Body of pancreas (tissue), 4 donors: ENCODE measurements around the gene PNKP. TPM values are rescaled to one million over a fixed set of nuclear protein-coding genes. Genes with fewer than 3 reads are reported as not detected.

Source experiments
- ATAC-seq: fragments of 150-250 bp; one replicate; pipeline ENCODE4 v1.9.1; 2016
- DNase-seq, 4 donors: peaks; one replicate each; pipeline ENCODE4 v3.0.0-alpha.2; 2019
- H3K27ac ChIP-seq, 4 donors: fragments of 200-600 bp; sonication (generic); 1 replicate in 3 of 4; 2 replicates in 1 of 4; pipeline versions ENCODE4 v1.5.1 to v1.6.1; 2016 to 2019; ENCODE audit warnings: mild to moderate bottlenecking in 1 of 4, mixed read lengths in 1 of 4, moderate library complexity in 1 of 4
- H3K27me3 ChIP-seq, 2 donors: fragments of 200-600 bp; sonication (generic); one replicate each; pipeline ENCODE4 v1.6.0; 2016; ENCODE audit warnings: mild to moderate bottlenecking in 1 of 2
- H3K36me3 ChIP-seq, 2 donors: fragments of 200-600 bp; sonication (generic); replicated peaks in 1 of 2; 2 replicates each; pipeline ENCODE4 v1.5.1; 2016; ENCODE audit warnings: low read depth in 2 of 2; ENCODE audit not compliant: insufficient read depth in 1 of 2
- H3K4me1 ChIP-seq: fragments of 200-600 bp; sonication (generic); one replicate; pipeline ENCODE4 v1.6.0; 2016
- H3K4me3 ChIP-seq, 2 donors: fragments of 200-600 bp; sonication (generic); 1 replicate in 1 of 2; 2 replicates in 1 of 2; pipeline ENCODE4 v1.5.1; 2016 to 2019
- H3K9me3 ChIP-seq, 3 donors: fragments of 200-600 bp; sonication (generic); 1 replicate in 2 of 3; 2 replicates in 1 of 3; pipeline ENCODE4 v1.5.1; 2016
- CTCF ChIP-seq, 7 experiments: fragments of 450-650 bp in 4 of 7; fragments of 200-600 bp in 3 of 7; sonication (generic) in 3 of 7; IDR thresholded peaks; one replicate each; pipeline ENCODE4 v1.5.1; 2016 to 2019; ENCODE audit warnings: antibody characterized with exemption in 7 of 7
- POLR2A ChIP-seq, 3 donors: fragments of 450-650 bp; IDR thresholded peaks; one replicate each; pipeline ENCODE4 v1.6.1; 2016; ENCODE audit warnings: antibody characterized with exemption in 3 of 3, mild to moderate bottlenecking in 2 of 3
- WGBS, 2 donors: methylation state at CpG; one replicate each; pipeline ENCODE4 v1.1.5; 2017; 5-methylcytosine and 5-hydroxymethylcytosine counted together
- intact Hi-C: fragments of 100-400 bp; cut with DNase I; formaldehyde crosslinking; loops from one replicate; pipeline ENCODE4 v1.15.1; 2023
- total RNA-seq, 2 donors: library from RNA; depleted of rRNA; stranded (reverse); fragments of >200 nt; gene quantifications; one replicate each; pipeline ENCODE4 v1.1.0, GENCODE V29; 2016

The PNKP gene
- total RNA-seq, 2 donors from 2014 or later, result 59.7 to 122 TPM

DNA sequence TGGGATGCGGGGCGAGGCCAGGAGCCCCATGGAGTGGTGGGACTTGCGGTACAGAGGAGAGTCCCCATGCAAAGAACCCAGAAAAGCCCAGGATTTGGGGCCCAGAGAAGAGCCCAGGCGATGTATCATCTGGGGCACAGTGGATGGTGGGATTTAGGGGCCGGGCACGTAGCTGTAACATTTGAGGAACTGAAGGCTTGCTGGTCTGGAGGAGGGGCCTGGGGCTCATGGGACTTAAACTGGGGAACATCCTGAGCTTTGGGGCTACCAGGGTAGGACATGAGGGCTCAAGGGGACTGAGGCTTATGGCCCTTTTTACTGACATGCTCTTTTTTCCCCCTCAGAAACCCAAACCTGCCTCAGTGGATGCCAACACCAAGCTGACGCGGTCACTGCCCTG is 35.8 kb downstream of the PNKP start:
- H3K27me3 ChIP-seq, result no peaks in the 10 kb centered on the region
- no peaks in the 10 kb centered on the region for H3K9me3 ChIP-seq
- H3K27ac ChIP-seq, result no peak overlapping the region
- peaks cover 0 to 21% of the 10 kb centered on the region in 2 donors for H3K36me3 ChIP-seq
- DNase-seq, result no peak
- intact Hi-C loops, result no loop called here
- WGBS, 2 donors, result 92 to 94% methylated on average over 6 to 8 of the region's 8 CpGs
- H3K4me3 ChIP-seq, result no peak overlapping the region
- no peak for ATAC-seq
- TF ChIP-seq CTCF (IDR thresholded peaks at IDR 0.05), result no peak
- no peak for TF ChIP-seq POLR2A (IDR thresholded peaks at IDR 0.05)
- no peaks in the 10 kb centered on the region for H3K4me1 ChIP-seq

DNA sequence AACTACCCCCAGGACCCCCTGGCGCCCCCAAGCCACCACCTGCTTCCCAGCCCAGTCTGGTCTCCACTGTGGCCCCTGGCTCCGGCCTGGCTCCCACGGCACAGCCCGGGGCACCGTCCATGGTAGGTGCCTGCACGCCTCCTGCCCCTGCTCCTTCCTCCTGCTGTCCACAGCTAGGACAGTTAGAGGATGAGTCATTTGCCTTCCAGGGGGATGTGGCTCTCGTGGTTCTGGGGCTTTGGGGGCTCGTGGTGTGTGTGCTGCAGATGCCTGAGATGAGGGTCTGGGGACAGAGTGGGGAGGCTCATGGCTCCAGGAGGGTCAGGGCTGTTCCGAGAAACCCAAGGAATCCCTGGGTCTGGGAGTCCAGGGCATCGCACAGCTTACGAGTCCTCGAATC is 36.6 kb downstream of the PNKP start:
- Histone ChIP-seq H3K9me3 (no peaks in the 10 kb centered on the region), H3K4me1 (peaks cover 4% of the 10 kb centered on the region), H3K27ac (no peak overlapping the region), H3K4me3 (no peak overlapping the region), H3K27me3 (no peaks in the 10 kb centered on the region), H3K36me3 (peaks cover 0 to 21% of the 10 kb centered on the region in 2 donors)
- TF ChIP-seq CTCF (IDR thresholded peaks at IDR 0.05) (no peak), POLR2A (IDR thresholded peaks at IDR 0.05) (no peak)
- intact Hi-C loops, result no loop called here
- ATAC-seq (no peak), DNase-seq (no peak)
- 87 to 97% methylated on average over 6 to 8 of the region's 12 CpGs for WGBS, 2 donors

DNA sequence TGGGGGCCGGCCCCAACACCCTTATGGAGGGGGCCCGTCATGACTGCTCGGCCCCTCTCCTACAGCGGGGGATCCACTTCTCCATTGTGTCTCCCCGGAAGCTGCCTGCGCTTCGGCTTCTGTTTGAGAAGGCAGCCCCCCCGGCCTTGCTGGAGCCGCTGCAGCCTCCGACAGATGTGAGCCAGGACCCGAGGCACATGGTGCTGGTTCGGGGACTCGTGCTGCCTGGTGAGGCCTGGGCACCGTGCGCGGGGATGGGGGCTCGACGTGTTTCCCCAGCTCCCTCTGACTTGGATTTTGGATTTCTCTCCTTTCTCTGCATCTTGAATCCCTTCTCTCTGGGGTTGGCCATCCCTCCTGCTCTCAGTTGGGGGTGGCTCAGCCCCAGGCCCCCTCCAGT is 37.7 kb downstream of the PNKP start:
- H3K27ac ChIP-seq, result no peak overlapping the region
- intact Hi-C loops, result no loop called here
- no peak overlapping the region for H3K4me3 ChIP-seq
- ATAC-seq (no peak), DNase-seq (no peak)
- H3K4me1 ChIP-seq, result peaks cover 8% of the 10 kb centered on the region
- H3K9me3 ChIP-seq, result no peaks in the 10 kb centered on the region
- 89 to 95% methylated on average over 9 to 18 of the region's 18 CpGs for WGBS, 2 donors
- peaks cover 0 to 20% of the 10 kb centered on the region in 2 donors for H3K36me3 ChIP-seq
- TF ChIP-seq POLR2A (IDR thresholded peaks at IDR 0.05) (no peak), CTCF (IDR thresholded peaks at IDR 0.05) (no peak)
- no peaks in the 10 kb centered on the region for H3K27me3 ChIP-seq

DNA sequence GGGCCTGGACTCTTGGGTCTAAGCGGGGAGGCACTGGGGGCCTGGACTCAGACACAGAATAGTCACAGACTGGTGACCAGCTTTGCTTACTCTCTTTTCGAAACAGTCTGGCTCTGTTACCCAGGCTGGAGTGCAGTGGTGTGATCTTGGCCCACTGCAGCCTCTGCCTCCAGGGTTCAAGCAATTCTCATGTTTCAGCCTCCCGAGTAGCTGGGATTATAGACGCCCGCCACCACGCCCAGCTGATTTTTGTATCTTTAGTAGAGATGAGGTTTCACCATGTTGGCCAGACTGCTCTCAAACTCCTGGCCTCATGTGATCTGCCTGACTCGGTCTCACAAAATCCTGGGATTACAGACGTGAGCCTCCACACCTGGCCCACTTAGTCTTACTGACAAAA is 38.2 kb downstream of the PNKP start:
- Histone ChIP-seq H3K4me1 (peaks cover 8% of the 10 kb centered on the region), H3K4me3 (no peak overlapping the region), H3K27ac (no peak overlapping the region), H3K9me3 (no peaks in the 10 kb centered on the region), H3K27me3 (no peaks in the 10 kb centered on the region), H3K36me3 (peaks cover 0 to 17% of the 10 kb centered on the region in 2 donors)
- intact Hi-C loops, result no loop called here
- 95% methylated on average over 8 of the region's 8 CpGs; no CpG with 5 or more reads in 1 of the 2 donors for WGBS, 2 donors
- DNase-seq (no peak), ATAC-seq (no peak)
- TF ChIP-seq POLR2A (IDR thresholded peaks at IDR 0.05) (no peak), CTCF (IDR thresholded peaks at IDR 0.05) (no peak)

GRCh38 chr19:49827034-49827433 is 40.3 kb downstream of the PNKP start:
- ATAC-seq (no peak), DNase-seq (no peak)
- WGBS, 2 donors, result 88 to 100% methylated on average over 1 to 14 of the region's 14 CpGs
- Histone ChIP-seq H3K27me3 (no peaks in the 10 kb centered on the region), H3K4me3 (no peak overlapping the region), H3K27ac (no peak overlapping the region), H3K36me3 (peaks cover 4 to 7% of the 10 kb centered on the region in 2 donors), H3K9me3 (no peaks in the 10 kb centered on the region), H3K4me1 (peaks cover 8% of the 10 kb centered on the region)
- TF ChIP-seq CTCF (IDR thresholded peaks at IDR 0.05) (no peak), POLR2A (IDR thresholded peaks at IDR 0.05) (no peak)
- intact Hi-C loops, result no loop called here
